ENCODE results near the gene ZHX3.

Gene ZHX3

GRCh38 chr20:41290804-41291389 is 26.6 kb downstream of the ZHX3 start:
- DNase-seq, result no peak

GRCh38 chr20:41287327-41287726 is 30.2 kb downstream of the ZHX3 start:
- no peak for DNase-seq

GRCh38 chr20:41286240-41286851 is 31.2 kb downstream of the ZHX3 start:
- DNase-seq, result no peak

GRCh38 chr20:41279546-41280225 is 37.8 kb downstream of the ZHX3 start:
- no peak for DNase-seq

- DNase-seq, result no peak
These were observed 38.6 kb downstream of the ZHX3 start for GRCh38 chr20:41278936-41279335.

GRCh38 chr20:41277049-41277448 is 40.5 kb downstream of the ZHX3 start:
- DNase-seq, result no peak

- DNase-seq, result no peak
These were observed 41.2 kb downstream of the ZHX3 start for GRCh38 chr20:41276317-41276751.

GRCh38 chr20:41275301-41275731 is 42.2 kb downstream of the ZHX3 start:
- no peak for DNase-seq

- no peak for DNase-seq
These were observed 43.4 kb downstream of the ZHX3 start for GRCh38 chr20:41274152-41274551.

GRCh38 chr20:41273445-41273844 is 44.1 kb downstream of the ZHX3 start:
- DNase-seq, result no peak

- DNase-seq, result no peak
These were observed 45.2 kb downstream of the ZHX3 start for GRCh38 chr20:41272339-41272738.

- DNase-seq, result no peak
These were observed 48.4 kb downstream of the ZHX3 start for GRCh38 chr20:41268917-41269652.

- DNase-seq, result no peak
These were observed 49.1 kb downstream of the ZHX3 start for GRCh38 chr20:41268402-41268801.

- no peak for DNase-seq
These were observed 51.6 kb downstream of the ZHX3 start for GRCh38 chr20:41265938-41266337.

GRCh38 chr20:41264819-41265218 is 52.7 kb downstream of the ZHX3 start:
- no peak for DNase-seq

GRCh38 chr20:41261790-41262717 is 55.5 kb downstream of the ZHX3 start:
- DNase-seq, result no peak

- no peak for DNase-seq
These were observed 56.3 kb downstream of the ZHX3 start for GRCh38 chr20:41261260-41261659.

GRCh38 chr20:41260734-41261220 is 56.8 kb downstream of the ZHX3 start:
- DNase-seq, result no peak

- no peak for DNase-seq
These were observed 58.2 kb downstream of the ZHX3 start for GRCh38 chr20:41259309-41259708.

- no peak for DNase-seq
These were observed 59.1 kb downstream of the ZHX3 start for GRCh38 chr20:41258474-41258873.

GRCh38 chr20:41256516-41256915 is 61.0 kb downstream of the ZHX3 start:
- no peak for DNase-seq

GRCh38 chr20:41255655-41256054 is 61.9 kb downstream of the ZHX3 start:
- DNase-seq, result no peak
